Activated CD8-positive, alpha-beta T cell treated with anti-CD3 and anti-CD28 coated beads, Interleukin-2, amount 10 ng/mL, durations not matched to agents 7 days and 5 days (primary cell): ENCODE measurements around the gene STUB1. TPM values are rescaled to one million over a fixed set of nuclear protein-coding genes. Genes with fewer than 3 reads are reported as not detected.

Experiments
- ATAC-seq: fragments of 150-1000 bp; cut with Tn5 transposase; one replicate; pipeline ENCODE4 v1.10.0; 2021; ENCODE audit warnings: moderate library complexity
- CTCF ChIA-PET: fragments of 350-600 bp; sonication (Branson Sonifier 250); formaldehyde crosslinking; loops from one replicate; lab custom pipeline; 2021; ENCODE audit warnings: antibody characterized with exemption; lab: Charles Lee
- POLR2A ChIA-PET: fragments of 350-600 bp; sonication (Branson Sonifier 250); formaldehyde crosslinking; loops from one replicate; lab custom pipeline; 2021; ENCODE audit warnings: antibody characterized with exemption; lab: Charles Lee
- DNase-seq: peaks from one replicate; pipeline ENCODE4 v3.0.0-alpha.2; 2020
- H3K27ac Mint-ChIP-seq: one replicate; pipeline ENCODE4 v1.8.0; 2021; ENCODE audit warnings: mild to moderate bottlenecking, mixed read lengths
- H3K27me3 Mint-ChIP-seq: one replicate; pipeline ENCODE4 v1.8.0; 2021; ENCODE audit warnings: low read depth, mixed read lengths
- H3K36me3 Mint-ChIP-seq: one replicate; pipeline ENCODE4 v1.8.0; 2021; ENCODE audit warnings: low read depth, mixed read lengths
- H3K4me1 Mint-ChIP-seq: one replicate; pipeline ENCODE4 v1.8.0; 2021; ENCODE audit warnings: low read depth, mixed read lengths
- H3K4me3 Mint-ChIP-seq: one replicate; pipeline ENCODE4 v1.8.0; 2021; ENCODE audit warnings: mild to moderate bottlenecking, mixed read lengths
- H3K9me3 Mint-ChIP-seq: one replicate; pipeline ENCODE4 v1.8.0; 2022; ENCODE audit warnings: mixed read lengths; ENCODE audit not compliant: insufficient read depth
- total RNA-seq, 2 experiments: library from RNA; stranded (reverse); gene quantifications; one replicate each; pipeline ENCODE4 v1.2.3, GENCODE V29; 2021

Gene STUB1
- 10 to 100 TPM; 80.4 to 86.4 TPM for total RNA-seq

DNA sequence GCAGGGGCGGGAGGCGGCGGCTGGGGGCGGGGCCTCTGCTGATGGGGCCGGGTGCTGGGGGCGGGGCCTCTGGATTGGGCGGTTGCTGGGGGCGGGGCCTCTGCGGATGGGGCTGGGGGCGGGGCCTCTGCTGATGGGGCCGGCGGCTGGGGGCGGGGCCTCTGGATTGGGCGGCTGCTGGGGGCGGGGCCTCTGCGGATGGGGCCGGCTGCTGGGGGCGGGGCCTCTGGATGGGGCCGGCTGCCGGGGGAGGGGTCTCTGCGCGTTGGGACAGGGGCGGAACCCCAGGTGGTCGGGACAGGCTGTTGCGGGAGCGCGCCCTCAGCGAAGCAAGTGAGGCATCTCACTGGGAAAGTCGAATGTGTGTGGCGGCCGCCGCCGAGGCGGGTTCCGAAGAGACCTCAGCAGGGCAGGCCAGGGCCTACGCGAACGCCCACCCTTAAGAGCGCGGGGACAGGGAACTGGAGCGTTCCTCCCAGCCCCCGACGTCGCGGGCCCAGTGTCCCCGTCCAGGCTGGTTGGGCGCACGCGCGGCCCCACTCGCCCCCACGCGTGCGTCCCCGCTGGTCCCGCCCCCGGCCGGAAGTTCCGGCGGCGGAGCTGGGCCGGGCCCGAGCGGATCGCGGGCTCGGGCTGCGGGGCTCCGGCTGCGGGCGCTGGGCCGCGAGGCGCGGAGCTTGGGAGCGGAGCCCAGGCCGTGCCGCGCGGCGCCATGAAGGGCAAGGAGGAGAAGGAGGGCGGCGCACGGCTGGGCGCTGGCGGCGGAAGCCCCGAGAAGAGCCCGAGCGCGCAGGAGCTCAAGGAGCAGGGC, at the start of gene STUB1:
Gene STUB1 (plus strand): TSS at position 597 of the 811 bp plus-strand sequence. CDS start 116 bp downstream, at position 713.
- DNase-seq: peak; percentile 90
- CTCF ChIA-PET: interaction anchor here (0.8 to 2.6 kb wide), 3 partner anchors 10 to 90 kb away, joined by 3 to 10 read pairs (median 9); partner anchors contain the start of genes RHOT2 and WDR24
- POLR2A ChIA-PET: interaction anchor here (0.6 to 2.4 kb wide), 6 partner anchors 9 to 127 kb away, joined by 3 to 15 read pairs (median 4); partner anchors contain the start of genes METTL26, RHOT2 and WDR24
- peak within 1 kb of the TSS; percentile 90 for H3K27ac Mint-ChIP-seq
- H3K4me1 Mint-ChIP-seq: peaks cover 42% of the 10 kb centered on the region
- peak; percentile 41 for ATAC-seq
- H3K27me3 Mint-ChIP-seq: peaks cover 4% of the 10 kb centered on the region
- peak within 1 kb of the TSS; percentile 81 for H3K4me3 Mint-ChIP-seq
- H3K36me3 Mint-ChIP-seq: peaks cover 24% of the 10 kb centered on the region
- H3K9me3 Mint-ChIP-seq: no peaks in the 10 kb centered on the region

DNA sequence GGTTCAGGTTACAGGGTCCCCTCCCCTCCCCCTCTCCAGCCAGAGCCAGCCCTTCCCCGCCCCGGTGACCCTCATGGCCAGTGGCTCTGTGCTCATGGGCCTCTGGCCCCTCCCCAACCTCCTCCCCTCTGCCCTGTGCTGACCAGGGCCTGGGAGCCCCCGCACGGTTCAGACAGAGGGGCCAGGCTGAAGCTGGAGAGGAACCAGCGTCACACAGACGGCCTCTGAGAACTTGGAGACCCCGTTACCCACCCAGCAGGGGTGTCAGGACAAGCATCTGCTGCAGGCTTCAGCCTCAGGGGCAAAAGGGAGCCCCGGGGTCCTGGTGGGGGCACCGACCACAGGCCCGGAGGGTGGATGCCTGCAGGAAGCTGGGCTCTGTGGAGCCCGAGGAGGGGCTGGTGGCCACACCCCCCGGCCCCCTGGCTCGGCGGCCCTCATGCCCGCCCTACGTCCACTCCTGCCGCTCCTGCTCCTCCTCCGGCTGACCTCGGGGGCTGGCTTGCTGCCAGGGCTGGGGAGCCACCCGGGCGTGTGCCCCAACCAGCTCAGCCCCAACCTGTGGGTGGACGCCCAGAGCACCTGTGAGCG, 49.3 kb upstream of the STUB1 start, which contains the start of gene WFIKKN1:
Gene WFIKKN1 (plus strand): TSS at position 171 of the 591 bp plus-strand sequence. CDS start 269 bp downstream, at position 440.
- Mint-ChIP-seq H3K4me3 (no peak within 1 kb of the TSS), H3K9me3 (no peaks in the 10 kb centered on the region), H3K27me3 (no peaks in the 10 kb centered on the region), H3K4me1 (peaks cover 4% of the 10 kb centered on the region), H3K36me3 (no peaks in the 10 kb centered on the region), H3K27ac (no peak within 1 kb of the TSS)
- DNase-seq (no peak), ATAC-seq (no peak)
- POLR2A ChIA-PET: interaction anchor here (1.1 kb wide), 1 partner anchor 42 kb away, joined by 3 read pairs; no protein-coding TSS in a partner anchor
- CTCF ChIA-PET: no interaction called here

DNA sequence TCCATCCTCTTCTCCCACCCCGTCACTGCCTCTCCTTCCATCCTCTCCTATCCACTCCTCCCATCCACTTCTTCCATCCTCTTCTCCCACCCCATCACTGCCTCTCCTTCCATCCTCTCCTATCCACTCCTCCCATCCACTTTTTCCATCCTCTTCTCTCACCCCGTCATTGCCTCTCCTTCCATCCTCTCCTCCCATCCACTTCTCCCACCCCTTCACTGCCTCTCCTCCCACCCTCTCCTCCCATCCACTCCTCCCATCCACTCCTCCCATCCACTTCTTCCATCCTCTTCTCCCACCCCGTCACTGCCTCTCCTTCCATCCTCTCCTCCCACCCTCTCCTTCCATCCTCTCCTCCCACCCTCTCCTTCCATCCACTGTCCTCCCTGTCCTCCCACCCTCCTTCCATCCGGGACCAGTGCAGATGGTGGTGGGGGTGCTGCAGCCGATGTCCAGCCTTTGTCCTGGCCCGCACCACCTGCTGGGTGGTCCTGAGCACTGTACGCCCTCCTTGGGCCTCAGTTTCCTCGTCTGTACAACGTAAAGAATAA, 48.3 kb upstream of the STUB1 start:
- Mint-ChIP-seq H3K36me3 (peaks cover 3% of the 10 kb centered on the region), H3K9me3 (no peaks in the 10 kb centered on the region), H3K27ac (no peak overlapping the region), H3K4me1 (peaks cover 8% of the 10 kb centered on the region), H3K4me3 (no peak overlapping the region), H3K27me3 (peaks cover 2% of the 10 kb centered on the region)
- ChIA-PET POLR2A (interaction anchor here (1.1 kb wide), 1 partner anchor 43 kb away, joined by 3 read pairs; no protein-coding TSS in a partner anchor), CTCF (no interaction called here)
- DNase-seq: no peak
- ATAC-seq: no peak

DNA sequence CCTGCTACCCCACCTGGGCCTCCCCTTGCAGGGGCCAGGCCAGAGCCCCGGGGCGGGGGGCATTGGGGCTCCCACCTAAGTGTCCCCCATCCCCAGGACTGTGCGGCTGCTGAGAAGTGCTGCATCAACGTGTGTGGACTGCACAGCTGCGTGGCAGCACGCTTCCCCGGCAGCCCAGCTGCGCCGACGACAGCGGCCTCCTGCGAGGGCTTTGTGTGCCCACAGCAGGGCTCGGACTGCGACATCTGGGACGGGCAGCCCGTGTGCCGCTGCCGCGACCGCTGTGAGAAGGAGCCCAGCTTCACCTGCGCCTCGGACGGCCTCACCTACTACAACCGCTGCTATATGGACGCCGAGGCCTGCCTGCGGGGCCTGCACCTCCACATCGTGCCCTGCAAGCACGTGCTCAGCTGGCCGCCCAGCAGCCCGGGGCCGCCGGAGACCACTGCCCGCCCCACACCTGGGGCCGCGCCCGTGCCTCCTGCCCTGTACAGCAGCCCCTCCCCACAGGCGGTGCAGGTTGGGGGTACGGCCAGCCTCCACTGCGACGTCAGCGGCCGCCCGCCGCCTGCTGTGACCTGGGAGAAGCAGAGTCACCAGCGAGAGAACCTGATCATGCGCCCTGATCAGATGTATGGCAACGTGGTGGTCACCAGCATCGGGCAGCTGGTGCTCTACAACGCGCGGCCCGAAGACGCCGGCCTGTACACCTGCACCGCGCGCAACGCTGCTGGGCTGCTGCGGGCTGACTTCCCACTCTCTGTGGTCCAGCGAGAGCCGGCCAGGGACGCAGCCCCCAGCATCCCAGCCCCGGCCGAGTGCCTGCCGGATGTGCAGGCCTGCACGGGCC, 47.5 kb upstream of the STUB1 start:
- CTCF ChIA-PET: no interaction called here
- DNase-seq: no peak
- H3K4me1 Mint-ChIP-seq: peaks cover 8% of the 10 kb centered on the region
- H3K4me3 Mint-ChIP-seq: no peak overlapping the region
- no peak for ATAC-seq
- H3K27ac Mint-ChIP-seq: no peak overlapping the region
- peaks cover 3% of the 10 kb centered on the region for H3K36me3 Mint-ChIP-seq
- POLR2A ChIA-PET: interaction anchor here (0.6 kb wide), 1 partner anchor 112 kb away, joined by 3 read pairs; no protein-coding TSS in a partner anchor
- H3K9me3 Mint-ChIP-seq: no peaks in the 10 kb centered on the region
- peaks cover 2% of the 10 kb centered on the region for H3K27me3 Mint-ChIP-seq

DNA sequence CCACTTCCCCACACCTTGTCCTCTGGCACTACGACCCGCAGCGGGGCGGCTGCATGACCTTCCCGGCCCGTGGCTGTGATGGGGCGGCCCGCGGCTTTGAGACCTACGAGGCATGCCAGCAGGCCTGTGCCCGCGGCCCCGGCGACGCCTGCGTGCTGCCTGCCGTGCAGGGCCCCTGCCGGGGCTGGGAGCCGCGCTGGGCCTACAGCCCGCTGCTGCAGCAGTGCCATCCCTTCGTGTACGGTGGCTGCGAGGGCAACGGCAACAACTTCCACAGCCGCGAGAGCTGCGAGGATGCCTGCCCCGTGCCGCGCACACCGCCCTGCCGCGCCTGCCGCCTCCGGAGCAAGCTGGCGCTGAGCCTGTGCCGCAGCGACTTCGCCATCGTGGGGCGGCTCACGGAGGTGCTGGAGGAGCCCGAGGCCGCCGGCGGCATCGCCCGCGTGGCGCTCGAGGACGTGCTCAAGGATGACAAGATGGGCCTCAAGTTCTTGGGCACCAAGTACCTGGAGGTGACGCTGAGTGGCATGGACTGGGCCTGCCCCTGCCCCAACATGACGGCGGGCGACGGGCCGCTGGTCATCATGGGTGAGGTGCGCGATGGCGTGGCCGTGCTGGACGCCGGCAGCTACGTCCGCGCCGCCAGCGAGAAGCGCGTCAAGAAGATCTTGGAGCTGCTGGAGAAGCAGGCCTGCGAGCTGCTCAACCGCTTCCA, 46.7 kb upstream of the STUB1 start:
- Mint-ChIP-seq H3K4me3 (no peak overlapping the region), H3K27ac (no peak overlapping the region), H3K4me1 (peaks cover 8% of the 10 kb centered on the region), H3K36me3 (peaks cover 3% of the 10 kb centered on the region), H3K9me3 (no peaks in the 10 kb centered on the region), H3K27me3 (peaks cover 2% of the 10 kb centered on the region)
- DNase-seq (no peak), ATAC-seq (no peak)
- ChIA-PET CTCF (no interaction called here), POLR2A (no interaction called here)

DNA sequence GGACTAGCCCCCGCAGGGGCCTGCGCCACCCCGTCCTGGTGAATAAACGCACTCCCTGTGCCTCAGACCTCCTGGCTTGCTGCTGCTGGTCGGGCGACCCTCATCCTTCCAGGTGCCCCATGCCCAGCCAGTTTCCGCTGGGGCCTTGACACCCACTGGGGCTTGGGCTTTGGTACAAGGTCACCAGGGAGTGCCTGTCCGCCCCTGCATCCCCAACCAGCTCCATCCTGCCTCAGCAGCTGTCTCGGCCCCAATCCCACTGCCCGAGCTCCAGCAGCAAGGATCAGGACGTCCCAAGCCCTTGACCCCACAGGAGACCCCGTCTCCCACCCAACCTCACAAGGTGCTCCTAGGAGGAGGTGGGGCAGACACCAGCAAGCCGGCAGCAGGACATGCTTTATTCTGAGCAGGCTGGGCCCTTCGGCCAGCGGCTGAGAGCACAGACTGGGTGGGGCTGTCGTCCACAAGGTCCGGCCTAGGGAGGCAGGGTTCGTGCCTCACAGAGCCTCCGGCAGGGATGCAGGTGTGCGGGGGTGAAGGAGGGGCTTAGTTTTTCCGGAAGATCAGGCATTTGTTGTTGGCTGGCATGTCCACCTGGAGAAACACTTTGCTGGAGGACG, 46.0 kb upstream of the STUB1 start:
- POLR2A ChIA-PET: no interaction called here

DNA sequence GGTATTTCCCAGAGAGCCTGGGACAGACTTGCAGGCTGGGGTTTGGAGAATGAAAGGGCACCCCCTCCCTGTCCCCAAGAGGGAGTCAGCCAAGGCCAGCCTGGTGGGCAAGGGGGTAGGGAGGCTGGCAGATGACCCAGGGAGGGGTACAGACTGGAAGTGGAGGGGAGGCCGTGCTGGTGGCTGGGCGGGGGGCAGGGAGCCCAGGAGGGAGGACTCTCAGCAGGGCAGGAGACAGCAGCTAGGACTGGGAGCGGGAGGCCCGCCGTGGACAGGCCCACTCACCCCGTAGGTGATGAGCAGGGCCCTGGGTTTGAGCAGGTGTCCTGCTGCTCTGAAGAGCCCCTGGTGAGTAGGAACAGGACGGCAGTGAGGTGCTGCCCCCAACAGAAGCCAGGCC, 45.2 kb upstream of the STUB1 start:
- DNase-seq (no peak), ATAC-seq (no peak)
- POLR2A ChIA-PET: no interaction called here
- H3K36me3 Mint-ChIP-seq: peaks cover 3% of the 10 kb centered on the region
- H3K4me3 Mint-ChIP-seq: peak overlapping the region; percentile 60
- no peaks in the 10 kb centered on the region for H3K9me3 Mint-ChIP-seq
- peak overlapping the region; percentile 57 for H3K27ac Mint-ChIP-seq
- CTCF ChIA-PET: no interaction called here
- peaks cover 2% of the 10 kb centered on the region for H3K27me3 Mint-ChIP-seq
- peaks cover 10% of the 10 kb centered on the region for H3K4me1 Mint-ChIP-seq

More for the DNA sequence above, 46.0 kb upstream of the STUB1 start:
- Mint-ChIP-seq H3K27me3 (peaks cover 2% of the 10 kb centered on the region), H3K9me3 (no peaks in the 10 kb centered on the region), H3K36me3 (peaks cover 3% of the 10 kb centered on the region), H3K27ac (no peak overlapping the region), H3K4me1 (peaks cover 10% of the 10 kb centered on the region), H3K4me3 (peak overlapping the region; percentile 60)
- CTCF ChIA-PET: no interaction called here
- no peak for ATAC-seq
- no peak for DNase-seq

DNA sequence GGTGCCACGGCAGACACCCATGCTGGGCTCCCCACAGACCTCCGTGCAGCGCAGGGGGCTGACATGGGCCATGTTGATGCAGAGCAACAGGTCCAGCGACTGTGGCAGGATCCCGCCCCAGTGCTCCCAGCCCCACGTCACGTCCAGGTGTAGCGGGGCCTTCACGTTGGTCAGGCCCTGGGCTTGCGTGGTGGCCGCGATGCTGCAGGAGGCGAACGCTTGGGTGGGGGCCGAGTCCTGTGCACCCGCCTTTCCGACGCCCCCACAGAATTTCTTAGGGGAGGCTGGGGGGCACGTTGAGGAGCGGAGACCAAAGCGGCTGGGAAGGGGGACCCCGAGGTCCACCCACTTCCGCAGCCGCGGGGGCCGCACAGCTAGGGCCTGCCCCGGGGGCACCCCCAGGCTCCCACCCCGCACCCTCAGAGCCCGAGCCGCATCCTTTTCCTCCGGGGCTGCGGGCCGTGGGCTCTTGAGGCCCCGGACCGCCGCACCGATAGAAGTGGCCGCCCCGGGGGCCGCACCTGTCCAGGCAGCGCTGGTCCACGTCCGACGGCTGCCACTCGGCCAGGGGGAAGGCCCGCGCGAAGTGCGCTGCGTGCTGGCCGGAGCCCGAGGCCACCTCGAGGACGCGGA, 44.5 kb upstream of the STUB1 start:
- Mint-ChIP-seq H3K9me3 (no peaks in the 10 kb centered on the region), H3K27me3 (peaks cover 2% of the 10 kb centered on the region), H3K4me1 (peaks cover 10% of the 10 kb centered on the region), H3K4me3 (peak overlapping the region; percentile 90), H3K36me3 (peaks cover 3% of the 10 kb centered on the region), H3K27ac (peak overlapping the region; percentile 39)
- ATAC-seq (peak; percentile 2), DNase-seq (no peak)
- ChIA-PET CTCF (interaction anchor here (1.0 to 2.7 kb wide), 3 partner anchors 13 to 70 kb away, joined by 3 to 16 read pairs (median 3); partner anchors contain the start of gene WDR90), POLR2A (interaction anchor here (0.8 to 1.2 kb wide), 4 partner anchors 45 to 108 kb away, joined by 3 to 4 read pairs (median 3); partner anchors contain the start of genes CAPN15 and STUB1)

DNA sequence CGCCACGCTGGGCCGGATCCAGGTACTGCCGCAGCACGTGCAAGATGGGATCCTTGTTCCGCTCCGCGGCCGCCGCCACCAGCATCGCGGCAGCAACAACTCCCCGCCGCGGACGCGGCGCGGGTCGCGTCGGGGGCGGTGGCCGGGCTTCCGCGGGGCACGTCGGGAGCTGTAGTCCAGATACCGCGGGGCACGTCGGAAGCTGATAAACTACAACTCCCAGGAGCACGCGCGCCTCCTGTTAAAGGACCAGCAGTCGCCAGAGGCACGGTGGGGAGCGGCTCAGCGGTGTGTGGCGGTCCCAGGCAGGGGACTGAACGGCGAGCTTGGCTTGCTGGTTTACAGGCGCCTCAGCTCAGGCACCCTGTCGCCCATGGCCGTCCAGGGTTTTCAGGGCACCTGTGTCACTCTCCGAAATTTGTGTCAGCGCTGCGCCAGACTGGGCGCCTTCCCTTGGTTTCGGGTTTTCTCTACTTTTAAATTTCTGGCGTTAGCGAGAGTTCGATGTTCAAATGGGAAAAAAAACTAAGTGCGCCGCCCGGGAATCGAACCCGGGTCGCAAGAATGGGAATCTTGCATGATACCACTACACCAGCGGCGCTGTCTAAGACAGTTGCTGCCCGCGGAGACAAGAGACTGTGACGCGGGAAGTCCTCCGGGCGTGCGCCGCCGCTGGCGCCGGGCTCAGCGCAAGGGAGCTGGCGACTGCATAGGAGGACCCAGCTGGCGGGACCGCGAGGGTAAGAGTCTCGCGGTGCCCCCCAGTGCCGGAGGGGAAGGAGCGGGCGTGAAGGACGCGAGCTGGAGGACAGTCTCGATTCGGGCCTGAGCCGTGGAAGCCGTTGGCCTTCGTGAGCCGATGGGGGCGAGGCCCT, 43.8 kb upstream of the STUB1 start, which contains the start of gene METTL26:
Gene METTL26 (minus strand): TSS at position 100 of the 875 bp plus-strand sequence. CDS start 15 bp downstream, at position 85.
- ChIA-PET POLR2A (interaction anchor here (0.6 to 1.2 kb wide), 6 partner anchors 43 to 499 kb away, joined by 3 to 4 read pairs (median 3); partner anchors contain the start of genes CAPN15 and STUB1), CTCF (interaction anchor here (0.7 to 2.7 kb wide), 5 partner anchors 12 to 71 kb away, joined by 3 to 16 read pairs (median 3); partner anchors contain the start of gene WDR90)
- H3K27ac Mint-ChIP-seq: peak within 1 kb of the TSS; percentile 88
- peaks cover 10% of the 10 kb centered on the region for H3K4me1 Mint-ChIP-seq
- peaks cover 2% of the 10 kb centered on the region for H3K27me3 Mint-ChIP-seq
- H3K9me3 Mint-ChIP-seq: no peaks in the 10 kb centered on the region
- peak within 1 kb of the TSS; percentile 90 for H3K4me3 Mint-ChIP-seq
- DNase-seq (peak; percentile 96), ATAC-seq (peak; percentile 86)
- peaks cover 3% of the 10 kb centered on the region for H3K36me3 Mint-ChIP-seq
